ENCODE results near the gene UNCX. TPM values are rescaled to one million over a fixed set of nuclear protein-coding genes. Genes with fewer than 3 reads are reported as not detected.

UNCX gene
- total RNA-seq, 2 experiments from 2014 or later, result not detected

GRCh38 chr7:1262441-1262840, 29.8 kb downstream of the UNCX start:
- BruUV-seq (replicated peaks), result no TSS peak

GRCh38 chr7:1263391-1263951, 30.8 kb downstream of the UNCX start:
- POLR2A ChIA-PET, result no interaction called here
- DNase-seq (ENCODE audit: low spot score), result no peak
- Histone ChIP-seq H3K27ac (ENCODE audit: low read depth, low read length, poor library complexity, severe bottlenecking) (no peak overlapping the region), H3K4me2 (ENCODE audit: low read length) (no peak overlapping the region), H3K4me3 (ENCODE audit: low read depth, low read length, poor library complexity, severe bottlenecking) (no peak overlapping the region), H3K79me2 (ENCODE audit: insufficient read depth, low read depth, low read length) (no peaks in the 10 kb centered on the region), H3K9me2 (ENCODE audit: insufficient read depth, low read length) (no peaks in the 10 kb centered on the region), H3K4me1 (ENCODE audit: insufficient read depth, low read length, poor library complexity, severe bottlenecking) (no peaks in the 10 kb centered on the region), H4K20me1 (ENCODE audit: insufficient read depth, low read length) (no peaks in the 10 kb centered on the region), H3K9me3 (ENCODE audit: low read length) (no peaks in the 10 kb centered on the region), H3K36me3 (ENCODE audit: insufficient read depth, low read length) (no peaks in the 10 kb centered on the region), H2AFZ (ENCODE audit: low read length) (no peak overlapping the region)
- no TSS peak for BruUV-seq (replicated peaks)
- TF ChIP-seq EZH2phosphoT487 (IDR thresholded peaks at IDR 0.05; ENCODE audit: borderline replicate concordance, low read depth, low read length) (no peak), CTCF (conservative IDR thresholded peaks at IDR 0.05; ENCODE audit: low read length) (no peak)
- CTCF ChIA-PET (ENCODE audit: unreplicated experiment), result no interaction called here
- intact Hi-C loops (cut with micrococcal nuclease; ENCODE audit: unreplicated experiment), result no loop called here

More at GRCh38 chr7:1262441-1262840, 29.8 kb downstream of the UNCX start:
- H3K9me2 ChIP-seq (ENCODE audit: insufficient read depth, low read length), result no peaks in the 10 kb centered on the region
- no peak for DNase-seq (ENCODE audit: low spot score)
- ChIA-PET CTCF (ENCODE audit: unreplicated experiment) (no interaction called here), POLR2A (interaction anchor here (0.6 kb wide), 2 partner anchors 566 to 634 kb away, joined by 3 read pairs; no protein-coding TSS in a partner anchor)
- no peaks in the 10 kb centered on the region for H3K4me1 ChIP-seq (ENCODE audit: insufficient read depth, low read length, poor library complexity, severe bottlenecking)
- no peak overlapping the region for H3K4me3 ChIP-seq (ENCODE audit: low read depth, low read length, poor library complexity, severe bottlenecking)
- intact Hi-C loops (cut with micrococcal nuclease; ENCODE audit: unreplicated experiment), result no loop called here
- H2AFZ ChIP-seq (ENCODE audit: low read length), result no peak overlapping the region
- H3K27ac ChIP-seq (ENCODE audit: low read depth, low read length, poor library complexity, severe bottlenecking), result no peak overlapping the region
- no peak for TF ChIP-seq CTCF (conservative IDR thresholded peaks at IDR 0.05; ENCODE audit: low read length)
- TF ChIP-seq EZH2phosphoT487 (IDR thresholded peaks at IDR 0.05; ENCODE audit: borderline replicate concordance, low read depth, low read length), result no peak
- no peaks in the 10 kb centered on the region for H3K9me3 ChIP-seq (ENCODE audit: low read length)
- no peak overlapping the region for H3K4me2 ChIP-seq (ENCODE audit: low read length)
- no peaks in the 10 kb centered on the region for H4K20me1 ChIP-seq (ENCODE audit: insufficient read depth, low read length)
- no peaks in the 10 kb centered on the region for H3K79me2 ChIP-seq (ENCODE audit: insufficient read depth, low read depth, low read length)
- no peaks in the 10 kb centered on the region for H3K36me3 ChIP-seq (ENCODE audit: insufficient read depth, low read length)

All from OCI-LY7 (cell line).